ENCODE measurements around the gene PXT1. TPM values are rescaled to one million over a fixed set of nuclear protein-coding genes. Genes with fewer than 3 reads are reported as not detected.

The PXT1 gene
- total and polyA plus RNA-seq, 9 of the 15 experiments (the other 6 are each of a cell fraction or from before 2014, with no cell fraction given), result 0.09 to 0.11 (median 0.10) TPM; not detected in 5

- TF ChIP-seq RAD21 (CRISPR knock-in tag; conservative IDR thresholded peaks at IDR 0.05 in 1 of 2, IDR thresholded peaks at IDR 0.05 in 1 of 2) (peak; percentile 25 to 52), ZNF232 (CRISPR knock-in tag; IDR thresholded peaks at IDR 0.05) (no peak), ZNF766 (CRISPR knock-in tag; conservative IDR thresholded peaks at IDR 0.05) (no peak), NELFE (IDR thresholded peaks at IDR 0.05; ENCODE audit: insufficient read depth, insufficient read length) (no peak), NFXL1 (CRISPR knock-in tag; IDR thresholded peaks at IDR 0.05) (no peak), EHMT2 (IDR thresholded peaks at IDR 0.05) (no peak), HDAC8 (tag; IDR thresholded peaks at IDR 0.05) (no peak), ZNF140 (CRISPR knock-in tag; IDR thresholded peaks at IDR 0.05) (no peak), ZNF77 (CRISPR knock-in tag; IDR thresholded peaks at IDR 0.05) (no peak), TEAD4 (IDR thresholded peaks at IDR 0.05; ENCODE audit: low read length) (peak; percentile 35; the same call in 1 of the 2 replicates), TEAD4 (CRISPR knock-in tag; IDR thresholded peaks at IDR 0.05; ENCODE audit: borderline replicate concordance) (no peak), ZNF347 (CRISPR knock-in tag; IDR thresholded peaks at IDR 0.05; ENCODE audit: low read depth) (no peak), ZNF449 (CRISPR knock-in tag; IDR thresholded peaks at IDR 0.05) (no peak), DIDO1 (tag; IDR thresholded peaks at IDR 0.05; ENCODE audit: low read depth) (no peak), CTCF (IDR thresholded peaks at IDR 0.05 in 2 of 3, conservative IDR thresholded peaks at IDR 0.05 in 1 of 3; ENCODE audit: insufficient read depth in 2 of 3, low read depth in 1 of 3, low read length in 3 of 3) (peak; percentile 56 to 69 (median 64)), ATF3 (IDR thresholded peaks at IDR 0.05) (no peak), ATF3 (CRISPR knock-in tag; conservative IDR thresholded peaks at IDR 0.05) (no peak), PHF20 (IDR thresholded peaks at IDR 0.05; ENCODE audit: partially characterized antibody) (no peak), NCOA6 (IDR thresholded peaks at IDR 0.05) (no peak), LCOR (CRISPR knock-in tag; IDR thresholded peaks at IDR 0.05) (0 out of 2 replicates have a peak, but pooled peaks have one; percentile 33), DACH1 (IDR thresholded peaks at IDR 0.05; ENCODE audit: partially characterized antibody) (no peak)
Observed at GRCh38 chr6:36443471-36444428, 1.1 kb upstream of the PXT1 start (continued).
